RPMI7951 (cell line): ENCODE data around the gene CARD10. TPM values are rescaled to one million over a fixed set of nuclear protein-coding genes. Genes with fewer than 3 reads are reported as not detected.
A peak's percentile ranks its signal among the peaks of the same experiment; 100 is the strongest.
"Not testable (repeated sequence)": the region's sequence is repeated elsewhere in the genome, so short reads cannot be mapped to it uniquely, and the experiment has no call there.

Experiments
- DNase-seq: peaks from one replicate; pipeline ENCODE4 v3.0.0-alpha.2; 2012; ENCODE audit warnings: low read depth
- total RNA-seq: library from RNA; depleted of rRNA; stranded (reverse); fragments of >200 nt; shearing (Covaris generic); gene quantifications from 2 replicates; pipeline ENCODE4 v1.2.3, GENCODE V29; 2014

Gene CARD10
- total RNA-seq, 1 experiment from 2014 or later, result 3.5 TPM

DNA sequence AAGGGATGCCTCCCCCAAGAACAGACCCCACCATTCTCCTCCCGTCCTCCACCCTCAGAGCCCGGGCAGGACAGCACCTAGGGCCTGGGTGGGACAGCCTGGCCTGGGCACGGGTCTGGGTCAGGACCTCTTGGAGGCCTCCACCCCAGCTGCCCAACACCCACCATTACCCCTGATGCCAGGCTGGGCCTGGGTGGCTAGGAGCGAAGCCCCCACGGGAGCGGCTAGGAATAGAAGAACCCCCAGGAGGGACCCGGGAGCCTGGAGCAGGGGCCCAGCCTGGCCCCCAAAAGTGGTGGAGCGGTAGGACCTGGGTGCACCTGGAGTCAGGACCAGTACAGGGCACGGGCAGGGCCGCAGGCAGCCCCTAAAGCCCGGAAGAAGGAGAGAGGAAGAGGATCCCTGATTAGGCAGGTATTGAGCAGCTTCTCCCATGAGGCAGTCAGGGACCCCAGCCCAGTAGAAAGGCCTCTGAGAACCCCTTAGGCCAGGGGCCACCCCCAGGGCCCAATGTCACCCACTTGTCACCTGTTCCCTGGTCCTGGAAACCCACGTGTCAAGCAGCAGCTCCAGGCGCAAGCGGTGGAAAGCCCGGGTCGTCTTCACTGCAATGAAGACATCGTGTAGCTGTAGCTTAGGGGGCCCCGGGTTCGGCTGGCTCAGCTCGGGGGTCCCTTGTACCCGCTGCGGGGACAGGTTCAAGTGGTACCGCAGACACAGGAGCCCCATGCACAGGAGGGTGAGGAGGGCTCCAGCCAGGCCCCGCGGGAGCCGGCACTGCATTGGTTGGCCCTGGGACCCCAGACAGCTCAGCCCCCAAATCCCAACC lies 33.6 kb downstream of the CARD10 start:
- DNase-seq, result no peak

DNA sequence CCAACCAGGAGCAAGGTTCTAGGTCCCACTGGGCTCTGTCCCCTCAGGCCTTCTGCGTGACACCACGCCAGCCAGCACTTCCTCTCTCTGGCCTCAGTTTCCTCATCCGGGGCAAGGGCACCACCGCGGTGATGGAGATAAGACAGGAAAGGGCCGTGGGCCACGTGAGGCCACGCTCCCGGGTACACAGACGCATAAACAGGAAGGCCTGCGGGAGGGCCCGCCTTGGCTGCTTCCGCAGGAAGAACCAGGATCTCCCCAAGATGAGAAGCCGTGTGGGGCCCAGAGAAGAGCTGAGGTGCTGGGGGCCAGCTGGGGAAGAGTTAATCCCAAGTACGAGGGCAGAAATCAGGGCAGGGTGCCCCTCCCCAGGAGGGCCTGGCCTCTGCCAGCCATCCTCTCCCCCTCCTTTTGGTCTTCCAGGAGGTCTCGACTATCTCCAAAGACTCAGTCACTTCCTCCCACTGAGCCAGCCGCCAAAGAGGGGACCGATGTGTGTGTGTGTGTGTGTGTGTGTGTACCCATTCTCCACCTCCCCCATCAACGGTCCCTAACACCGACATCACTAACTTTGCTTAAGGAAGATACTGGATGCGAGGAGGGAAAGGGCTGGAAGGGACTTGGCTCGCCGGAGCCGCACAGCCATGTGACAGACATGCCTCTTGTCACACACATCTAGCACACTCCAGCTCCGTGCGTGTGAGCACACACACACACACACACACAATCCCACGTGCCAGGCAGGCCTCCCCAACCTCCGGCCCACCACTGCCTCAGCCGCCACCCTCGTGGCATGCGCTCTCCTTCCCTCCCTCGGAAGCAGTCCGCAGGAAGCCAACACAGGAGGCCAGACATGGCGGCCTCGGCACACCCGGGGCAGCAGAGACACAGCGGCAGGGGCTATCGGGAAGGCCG lies 34.5 kb downstream of the CARD10 start:
- DNase-seq, result no peak

DNA sequence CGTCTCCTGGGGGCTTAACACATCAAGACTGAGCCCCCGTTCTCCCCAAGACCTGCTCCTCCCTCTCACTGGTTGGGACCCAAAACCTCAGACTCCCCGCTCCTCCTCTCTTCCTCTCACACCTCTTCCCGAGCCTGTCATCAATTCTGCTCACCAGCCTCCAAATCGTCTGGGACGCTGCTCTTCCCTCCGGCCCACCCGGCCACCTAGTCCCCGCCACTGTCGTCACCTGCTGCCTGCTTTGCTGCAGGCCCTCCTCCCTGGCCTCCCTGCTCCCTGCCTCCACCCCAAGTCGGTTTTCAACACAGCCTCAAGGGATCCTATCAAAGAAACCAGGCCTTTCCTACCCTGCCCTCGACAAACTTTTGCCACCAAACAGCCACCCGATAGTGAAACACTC lies 36.2 kb downstream of the CARD10 start:
- DNase-seq, result no peak

DNA sequence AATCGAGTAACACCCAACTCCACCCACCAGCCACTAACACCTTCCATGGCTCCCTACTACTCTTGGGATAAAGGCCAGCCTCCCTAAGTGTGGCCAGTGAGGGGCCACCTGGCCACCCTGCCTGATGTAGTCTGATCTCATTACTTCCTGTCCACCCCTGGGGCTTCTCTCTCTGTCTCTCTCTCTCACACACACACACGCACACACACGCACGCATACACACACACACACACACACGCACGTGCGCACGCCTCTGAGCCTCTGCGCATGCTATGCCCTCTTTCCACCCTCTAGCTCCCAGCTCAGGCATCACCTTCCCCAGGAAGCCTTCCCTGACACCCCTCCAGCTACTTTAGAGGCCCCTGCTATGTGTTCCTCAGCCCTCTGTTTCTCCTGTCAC lies 37.0 kb downstream of the CARD10 start:
- DNase-seq, result no peak

DNA sequence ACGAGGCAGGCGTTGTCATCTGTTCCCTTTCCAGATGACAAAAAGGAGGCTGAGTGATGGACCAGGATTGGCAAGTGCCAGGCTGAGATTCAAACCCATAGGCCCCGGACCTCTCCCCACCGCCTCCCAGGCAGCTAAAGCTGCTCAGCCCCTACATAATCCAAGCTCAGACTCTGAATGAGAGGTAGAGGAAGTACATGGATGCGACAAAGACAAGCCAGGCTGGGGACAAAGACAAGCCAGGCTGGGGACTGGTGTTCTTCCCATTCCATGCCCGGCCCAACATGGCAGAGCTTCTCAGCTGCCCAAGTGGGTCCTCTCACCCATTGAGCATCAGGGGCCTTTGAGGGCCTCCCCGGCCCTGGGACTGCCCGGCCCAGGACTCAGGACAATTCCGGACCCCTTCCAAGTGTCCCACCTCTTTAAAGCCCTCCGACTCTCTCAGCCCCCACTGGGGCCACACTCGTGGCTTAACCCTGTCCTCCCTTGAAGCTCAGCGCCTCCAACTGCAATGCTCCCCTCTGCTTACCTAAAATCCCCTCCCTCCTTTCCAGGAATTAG lies 37.8 kb downstream of the CARD10 start:
- DNase-seq, result no peak

DNA sequence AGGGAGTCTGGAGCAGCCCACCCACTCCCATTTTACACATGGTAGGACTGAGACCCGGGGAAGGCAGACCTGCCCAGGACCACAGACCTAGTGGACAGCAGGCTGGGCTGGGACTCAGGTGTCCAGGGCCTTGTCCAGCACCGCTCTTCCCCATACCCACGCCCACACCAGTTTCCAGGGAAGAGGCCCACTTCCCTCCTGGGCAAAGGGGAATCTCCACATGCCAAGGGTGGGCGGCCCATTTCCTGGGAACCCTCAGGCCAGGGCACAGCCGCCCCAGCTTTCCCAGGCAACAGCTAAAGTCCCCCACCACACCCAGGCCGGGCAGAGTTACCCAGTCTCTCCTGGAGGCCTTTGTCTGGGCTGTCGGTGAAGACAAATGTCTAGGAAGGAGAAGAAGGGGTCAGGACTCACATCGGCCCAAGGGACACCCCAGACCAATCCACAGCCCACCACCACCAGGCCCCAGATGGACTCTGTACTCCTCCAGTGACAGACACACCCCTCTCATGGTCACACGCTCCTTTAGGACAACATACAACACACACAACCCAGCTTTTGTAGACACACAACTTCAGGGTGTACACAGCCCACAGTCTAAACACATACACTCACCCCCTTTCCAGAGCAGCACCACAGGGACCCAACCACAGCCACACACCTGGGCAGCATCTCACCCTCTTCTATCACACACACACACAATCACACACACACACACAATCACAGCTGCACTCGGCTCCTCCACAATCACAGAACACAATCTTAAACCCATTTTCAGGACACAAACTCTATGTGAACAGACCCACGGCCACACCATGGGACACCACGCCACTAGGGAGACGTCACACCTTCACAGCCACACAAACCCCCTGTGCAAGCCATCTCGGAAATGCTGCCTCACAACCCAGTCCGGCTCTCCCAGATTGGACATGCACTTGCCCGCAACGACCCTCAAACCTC lies 38.5 kb downstream of the CARD10 start:
- DNase-seq, result no peak

DNA sequence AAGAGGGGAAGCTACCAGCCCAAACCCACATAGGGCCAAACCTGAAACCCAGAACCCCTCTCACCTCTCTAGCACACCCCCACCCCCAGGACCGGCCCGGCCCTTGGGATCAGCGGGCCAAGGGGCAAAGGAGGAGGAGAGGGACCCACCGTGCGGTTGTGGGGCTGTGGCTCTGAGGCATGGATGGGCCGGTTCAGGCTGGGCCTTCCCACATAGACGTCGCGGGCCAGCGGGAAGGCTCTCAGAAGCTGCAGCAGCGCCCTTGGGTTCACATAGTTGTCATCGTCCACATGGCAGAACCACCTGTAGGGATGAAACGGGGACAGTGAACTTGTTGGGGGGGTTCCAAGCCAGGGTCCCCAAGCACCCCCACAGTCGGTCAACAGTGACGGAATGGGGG lies 40.0 kb downstream of the CARD10 start:
- no peak for DNase-seq

DNA sequence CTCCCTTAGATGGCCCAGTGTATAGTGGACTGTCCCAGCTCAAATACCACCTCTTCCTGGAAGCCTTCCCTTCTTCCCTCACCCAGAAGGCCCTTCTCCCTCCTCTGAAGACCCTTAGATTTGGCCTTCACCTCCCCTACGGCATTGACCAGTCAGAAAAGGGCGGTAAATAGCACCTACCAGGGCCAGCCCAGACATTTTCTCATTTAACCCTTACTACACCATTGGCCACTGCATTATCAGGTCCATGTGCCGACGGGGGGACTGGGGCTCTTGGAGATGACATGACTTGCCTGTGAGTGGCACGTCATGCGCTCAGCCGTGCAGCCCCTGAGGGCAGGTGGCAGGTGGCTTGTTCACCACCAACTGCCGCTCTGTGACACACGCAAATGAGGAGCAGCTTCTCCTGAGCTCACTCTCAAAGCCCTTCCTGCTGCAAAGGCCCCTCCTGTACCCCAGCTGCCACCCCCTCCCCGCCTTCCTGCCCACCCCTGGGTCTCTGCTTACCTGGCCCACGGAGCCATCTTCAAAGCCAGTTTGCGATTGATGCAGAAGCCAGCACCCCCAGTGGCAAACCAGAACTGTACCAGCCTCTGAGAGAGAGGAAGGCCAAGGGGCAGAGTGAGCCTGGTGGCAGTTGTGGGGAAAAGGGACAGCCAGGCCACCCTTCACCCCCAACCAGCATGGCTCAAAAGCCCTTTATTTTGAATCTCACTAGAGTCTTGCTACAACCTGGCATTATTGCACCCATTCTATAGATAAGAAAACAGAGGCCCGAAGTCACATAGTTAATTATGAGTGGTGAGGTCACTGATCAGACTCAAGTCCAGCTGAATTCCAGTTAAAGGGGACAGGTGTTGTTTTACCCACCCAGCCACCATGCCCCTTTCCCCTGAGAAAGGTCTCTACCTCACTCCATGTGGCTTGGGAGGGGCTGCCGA lies 42.6 kb downstream of the CARD10 start:
- DNase-seq, result no peak

DNA sequence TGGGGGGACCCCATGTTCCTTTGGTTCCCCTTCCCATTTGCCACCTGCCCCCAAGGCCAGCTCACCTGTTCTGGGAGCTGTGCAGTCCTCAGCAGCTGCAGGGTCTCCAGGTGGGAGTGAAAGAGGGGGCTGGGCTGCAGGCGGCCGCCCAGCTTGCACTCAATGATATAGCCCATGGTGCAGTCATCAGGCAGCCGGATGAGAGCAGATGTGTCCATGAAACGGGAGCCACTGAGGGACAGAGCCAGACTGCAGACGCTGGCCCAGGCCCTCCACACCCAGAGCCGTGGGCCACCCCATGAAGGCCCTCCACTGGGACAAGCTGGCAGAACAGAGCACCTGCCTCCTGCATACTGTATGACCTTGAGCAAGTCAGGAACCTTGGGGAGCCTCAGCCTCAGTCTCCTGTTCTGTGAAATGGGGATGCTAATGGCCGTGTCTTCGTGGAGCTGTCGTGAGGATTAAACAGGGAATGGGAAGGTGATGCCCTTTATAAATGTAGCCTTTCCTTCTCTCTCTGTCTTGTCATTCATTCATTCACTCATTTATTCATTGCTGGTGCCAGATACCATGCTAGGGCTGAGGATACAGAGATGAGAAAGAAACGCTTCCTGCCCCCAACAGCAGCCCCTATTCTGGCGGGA lies 44.6 kb downstream of the CARD10 start:
- no peak for DNase-seq

DNA sequence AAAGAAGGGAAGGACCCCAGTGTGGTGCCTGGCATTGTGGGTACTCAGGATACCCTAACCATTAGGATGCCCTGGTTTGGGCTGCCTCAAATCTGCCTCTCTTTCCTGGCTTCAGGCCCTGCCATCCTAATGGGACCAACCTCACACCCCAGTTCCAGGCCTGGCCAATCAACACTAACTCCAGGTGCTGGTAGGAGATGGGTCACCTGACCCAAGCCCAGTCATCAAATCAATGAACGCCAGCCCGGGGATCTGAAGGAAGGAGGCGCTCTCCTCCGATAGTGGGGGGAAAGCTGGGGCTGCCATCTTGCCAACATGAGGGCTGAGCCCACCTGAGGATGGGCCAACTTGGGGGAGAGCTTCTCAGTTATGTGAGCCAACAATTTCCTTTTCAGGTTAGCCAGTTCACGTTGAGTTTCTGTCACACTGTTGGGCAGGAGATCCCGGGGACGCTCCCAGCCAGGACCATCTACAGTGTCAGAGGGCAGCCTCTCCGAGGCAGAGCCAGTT lies 45.7 kb downstream of the CARD10 start:
- DNase-seq, result no peak

DNA sequence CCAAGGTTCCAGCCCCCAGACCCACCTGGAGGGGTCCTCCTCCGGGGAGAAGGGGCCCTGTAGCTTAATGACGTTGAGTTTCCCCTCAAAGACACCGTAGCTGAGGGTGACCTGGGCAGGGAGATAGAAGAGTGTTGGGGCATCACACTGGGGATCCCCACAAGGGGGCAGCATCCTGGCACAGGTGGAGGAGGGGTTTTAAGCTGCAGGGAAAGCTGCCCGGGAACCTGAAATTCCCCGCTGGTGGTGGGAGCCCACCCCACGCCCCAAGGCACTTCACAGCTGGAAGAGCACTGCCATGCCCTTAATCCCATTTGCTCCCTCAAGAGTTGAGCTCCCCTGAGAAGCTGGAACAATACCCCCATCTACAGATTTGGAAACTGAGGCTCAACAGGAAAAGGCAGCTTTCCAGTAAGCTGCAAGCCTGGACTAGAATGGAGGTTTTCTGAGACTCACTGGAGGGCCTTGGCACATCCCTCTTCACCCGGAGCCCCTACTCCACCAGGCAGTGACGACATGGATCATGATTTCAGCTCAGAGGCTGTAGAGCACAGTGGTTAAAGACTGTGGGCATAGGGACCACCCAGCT lies 46.7 kb downstream of the CARD10 start:
- DNase-seq, result no peak

DNA sequence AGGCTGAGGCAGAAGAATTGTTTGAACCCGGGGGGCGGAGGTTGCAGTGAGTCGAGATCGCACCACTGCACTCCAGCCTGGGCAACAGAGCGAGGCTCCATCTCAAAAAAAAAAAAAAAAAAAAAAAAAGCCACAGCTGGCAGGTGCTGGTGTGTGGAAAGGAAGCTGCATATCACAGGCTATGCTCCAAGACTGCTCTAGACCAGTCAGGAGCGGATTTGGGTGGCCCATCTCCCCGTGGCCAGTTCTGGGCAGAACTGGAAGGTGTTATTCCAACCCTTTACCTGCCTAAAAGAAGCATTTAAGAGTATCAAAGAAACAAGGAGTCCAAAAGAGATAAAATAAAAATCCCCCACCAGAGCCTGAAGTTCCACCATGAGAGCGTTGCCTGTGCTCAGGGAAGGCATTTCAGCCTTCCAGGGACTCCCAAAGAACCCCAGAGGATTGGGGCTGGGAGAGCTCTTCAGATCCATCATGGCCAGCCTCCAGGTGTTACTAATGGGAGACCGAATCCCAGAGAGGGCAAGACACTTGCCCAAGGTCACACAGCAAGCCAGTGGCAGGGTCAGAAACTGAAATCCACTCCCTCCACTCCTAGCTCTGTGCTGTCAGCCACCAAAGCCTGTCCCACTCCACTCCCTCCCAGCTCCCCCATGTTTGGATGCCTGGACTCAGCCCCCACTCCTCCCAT lies 47.3 kb downstream of the CARD10 start:
- DNase-seq, result no peak

DNA sequence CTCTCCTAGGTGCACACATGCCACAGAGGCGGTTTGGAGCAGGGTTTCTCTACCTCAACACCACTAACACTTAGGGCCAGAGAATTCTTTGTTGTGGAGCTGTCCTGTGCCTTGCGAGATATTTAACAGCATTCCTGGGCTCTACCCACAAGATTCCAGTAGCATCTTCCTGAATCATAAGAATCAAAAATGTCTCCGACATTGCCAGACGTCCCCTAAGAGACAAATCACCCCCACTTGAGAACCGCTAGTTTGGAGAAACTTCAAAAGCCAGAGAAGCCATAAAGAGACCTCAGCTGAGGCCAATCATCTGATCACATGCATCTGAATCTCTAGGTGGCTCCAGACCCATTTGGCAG lies 49.1 kb downstream of the CARD10 start:
- DNase-seq, result no peak

DNA sequence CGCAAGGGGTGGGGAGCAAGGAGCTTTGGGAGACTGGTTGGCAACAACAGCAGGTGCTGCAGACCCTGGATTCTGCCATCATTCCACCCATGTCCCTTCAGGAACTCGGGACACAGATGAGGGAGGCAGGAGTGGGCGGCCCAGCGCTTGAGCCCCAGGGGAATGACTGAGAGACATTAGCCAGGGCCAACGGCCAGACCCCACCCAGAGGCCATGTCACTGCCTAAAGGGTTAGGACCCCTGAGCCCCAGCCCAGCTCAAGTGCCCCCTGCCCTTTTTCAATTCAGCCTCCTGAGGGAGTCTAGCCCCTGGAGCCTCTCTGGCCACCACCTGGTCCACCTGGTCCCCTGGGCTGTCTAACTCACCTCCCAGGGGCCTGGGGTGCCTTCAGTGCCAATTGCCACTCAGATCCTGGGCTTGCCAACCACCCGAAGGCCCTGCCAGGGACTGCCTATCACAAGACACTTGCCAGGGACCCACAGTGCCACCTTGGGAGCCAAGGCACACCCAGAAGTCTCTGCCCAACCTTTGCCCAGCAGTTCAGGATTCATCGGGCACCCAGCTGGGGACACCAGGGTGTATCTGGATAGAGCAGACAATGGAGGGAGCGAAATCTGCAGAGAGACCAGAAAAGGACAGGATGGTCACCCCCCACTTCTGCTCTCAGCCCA lies 49.7 kb downstream of the CARD10 start:
- DNase-seq, result no peak

DNA sequence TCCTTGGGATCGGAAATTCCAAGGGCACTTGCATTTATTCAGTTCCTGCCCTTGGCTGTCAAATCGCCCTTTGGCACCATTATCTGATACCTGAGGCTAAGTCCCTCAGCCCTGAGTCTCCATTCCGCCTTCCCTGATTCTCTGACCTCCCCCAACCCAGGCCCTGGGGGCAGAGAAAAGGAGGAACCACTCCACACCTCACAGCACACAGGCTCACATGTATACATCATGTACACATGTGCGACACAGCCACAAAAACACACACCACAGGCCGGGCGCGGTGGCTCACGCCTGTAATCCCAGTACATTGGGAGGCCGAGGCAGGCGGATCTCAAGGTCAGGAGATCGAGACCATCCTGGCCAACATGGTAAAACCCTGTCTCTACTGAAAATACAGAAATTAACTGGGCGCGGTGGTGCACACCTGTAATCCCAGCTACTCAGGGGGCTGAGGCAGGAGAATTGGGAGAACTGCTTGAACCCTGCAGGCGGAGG lies 51.0 kb downstream of the CARD10 start:
- DNase-seq, result not testable (repeated sequence)

DNA sequence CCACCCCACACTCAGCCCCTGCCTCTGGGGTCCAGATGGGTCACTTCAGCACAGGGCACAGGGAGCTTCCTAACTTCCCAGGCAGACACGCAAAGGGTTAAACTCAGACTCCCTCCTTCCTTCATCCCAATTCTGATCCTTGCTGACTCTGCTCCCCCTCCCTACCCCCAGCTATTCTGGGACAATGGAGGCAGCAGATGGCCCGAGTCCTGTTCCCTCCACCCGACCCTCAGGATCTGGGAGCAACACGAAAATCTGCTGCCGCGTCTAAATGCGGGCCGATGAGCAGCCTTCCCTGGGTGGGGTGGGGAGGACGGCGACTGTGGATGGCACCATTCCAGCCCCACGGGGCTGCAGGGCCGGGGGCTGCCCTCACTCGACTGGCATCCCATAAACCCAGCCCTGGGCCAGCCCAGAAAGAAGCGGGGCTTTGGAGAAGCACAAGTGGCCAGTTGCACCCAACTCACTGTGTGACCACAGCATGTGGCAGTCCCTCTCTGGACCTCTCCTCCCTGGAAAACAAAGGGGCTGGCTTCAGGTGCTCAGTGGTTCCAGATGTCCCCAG lies 51.7 kb downstream of the CARD10 start:
- DNase-seq, result no peak

DNA sequence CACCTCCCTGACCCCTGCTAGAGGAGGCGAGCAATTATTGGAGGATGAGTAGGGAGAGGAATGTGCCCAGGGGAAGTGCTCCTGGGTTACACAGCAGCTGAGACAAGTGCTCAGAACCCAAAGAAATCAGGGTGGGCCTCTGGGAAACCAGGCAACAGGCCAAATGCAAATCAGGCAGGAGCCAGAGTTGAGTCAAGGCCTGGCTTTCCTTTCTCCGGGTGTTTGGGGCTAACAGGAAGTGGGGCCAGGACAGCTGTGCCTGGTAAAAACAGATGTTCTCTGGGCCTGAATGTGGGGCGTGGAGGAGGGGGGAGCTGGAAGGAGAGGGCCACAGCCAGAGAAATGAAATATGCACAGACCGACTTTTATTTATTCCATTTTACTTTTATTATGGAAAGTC lies 55.0 kb downstream of the CARD10 start:
- peak; percentile 45 for DNase-seq

DNA sequence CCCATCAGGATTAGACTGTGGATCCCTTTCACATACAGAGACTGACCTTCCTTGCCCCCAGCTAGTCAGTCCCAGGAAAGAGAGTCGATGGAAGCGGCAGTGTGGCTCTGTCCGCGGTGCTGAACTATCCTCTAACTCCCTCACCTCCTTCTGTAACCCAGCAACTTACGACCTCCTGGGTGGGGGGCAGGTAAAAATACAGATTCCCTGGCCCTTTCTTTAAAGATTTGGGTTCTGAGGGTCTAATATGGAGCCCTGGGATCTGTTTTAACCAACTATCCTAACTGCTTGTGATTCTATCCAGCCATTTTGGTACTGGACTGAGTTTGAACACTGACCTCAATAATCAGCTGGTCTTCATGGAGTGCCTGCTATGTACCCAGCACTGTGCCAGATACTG lies 56.2 kb downstream of the CARD10 start:
- peak; percentile 43 for DNase-seq
